H1 (cell line): ENCODE data around the gene SPINT2.

ENCODE experiments used
- ATF3 ChIP-seq: IDR thresholded peaks from 2 replicates; pipeline ENCODE4 v1.6.1; 2011; ENCODE audit warnings: low read depth, mild to moderate bottlenecking, low read length; ENCODE audit not compliant: insufficient read depth
- CEBPB ChIP-seq: IDR thresholded peaks from 2 replicates; pipeline ENCODE4 v1.6.1; 2012; ENCODE audit warnings: low read depth, low read length
- CHD1 ChIP-seq: IDR thresholded peaks from 2 replicates; pipeline ENCODE4 v1.6.1; 2012; ENCODE audit warnings: low read depth, low read length, improper control_type of control experiment
- CTCF ChIP-seq, 3 experiments: IDR thresholded peaks; 1 replicate in 2 of 3; 2 replicates in 1 of 3; pipeline versions ENCODE4 v1.5.1 to v1.6.1; 2011; ENCODE audit warnings: low read length in 3 of 3, mild to moderate bottlenecking in 3 of 3, inconsistent platforms in 2 of 3, low read depth in 1 of 3, moderate library complexity in 1 of 3; ENCODE audit not compliant: insufficient read depth in 1 of 3; ENCODE audit errors: control extremely low read depth in 1 of 3
- EZH2 ChIP-seq: fragments of 200-600 bp; sonication (generic); IDR thresholded peaks from 2 replicates; pipeline ENCODE4 v1.7.1; 2012; ENCODE audit warnings: low read depth, mild to moderate bottlenecking, moderate library complexity, low read length, inconsistent platforms; ENCODE audit not compliant: severe bottlenecking
- KDM1A ChIP-seq: fragments of 200-600, 300-600 bp; sonication (generic); IDR thresholded peaks from 2 replicates; pipeline ENCODE4 v1.7.1; 2016; ENCODE audit warnings: mild to moderate bottlenecking, low read length, borderline replicate concordance
- NANOG ChIP-seq: IDR thresholded peaks from 2 replicates; pipeline ENCODE4 v1.6.1; 2011; ENCODE audit warnings: low read length, low read depth, mild to moderate bottlenecking, inconsistent platforms; ENCODE audit not compliant: insufficient read depth, poor library complexity, severe bottlenecking
- NRF1 ChIP-seq: IDR thresholded peaks from 2 replicates; pipeline ENCODE4 v1.6.1; 2011; ENCODE audit warnings: mild to moderate bottlenecking, low read depth, low read length, improper control_type of control experiment
- POLR2AphosphoS5 ChIP-seq: IDR thresholded peaks from 2 replicates; pipeline ENCODE4 v1.6.1; 2011; ENCODE audit warnings: low read depth, low read length
- RAD21 ChIP-seq, 2 experiments: IDR thresholded peaks in 1 of 2; conservative IDR thresholded peaks in 1 of 2; 2 replicates each; pipeline ENCODE4 v1.6.1; 2011; ENCODE audit warnings: low read depth in 2 of 2, low read length in 2 of 2, improper control_type of control experiment in 1 of 2, inconsistent platforms in 1 of 2, mild to moderate bottlenecking in 1 of 2, moderate library complexity in 1 of 2
- RNF2 ChIP-seq: fragments of 200-900, 300-1000 bp; sonication (generic); IDR thresholded peaks from 2 replicates; pipeline ENCODE4 v1.7.1; 2016; ENCODE audit warnings: borderline replicate concordance, low read depth, mild to moderate bottlenecking, antibody characterized with exemption, low read length; ENCODE audit not compliant: poor library complexity, severe bottlenecking; ENCODE audit errors: missing control alignments
- SIN3A ChIP-seq, 2 experiments: IDR thresholded peaks in 1 of 2; conservative IDR thresholded peaks in 1 of 2; 2 replicates each; pipeline ENCODE4 v1.6.1; 2011 to 2012; ENCODE audit warnings: low read length in 2 of 2, improper control_type of control experiment in 1 of 2, low read depth in 1 of 2, mild to moderate bottlenecking in 1 of 2
- TBP ChIP-seq: IDR thresholded peaks from 2 replicates; pipeline ENCODE4 v1.6.1; 2011; ENCODE audit warnings: low read depth, low read length, improper control_type of control experiment
- USF2 ChIP-seq: IDR thresholded peaks from 2 replicates; pipeline ENCODE4 v1.6.1; 2011; ENCODE audit warnings: low read length, improper control_type of control experiment

GRCh38 chr19:38288123-38288855 is 23.9 kb downstream of the SPINT2 start:
- TF ChIP-seq TBP (no peak), CHD1 (no peak), SIN3A (conservative IDR thresholded peaks at IDR 0.05 in 1 of 2, IDR thresholded peaks at IDR 0.05 in 1 of 2; ENCODE audit: low read depth in 1 of 2, low read length in 2 of 2) (no peak), CTCF (IDR thresholded peaks at IDR 0.05; ENCODE audit: control extremely low read depth in 1 of 3, insufficient read depth in 1 of 3, low read depth in 1 of 3, low read length in 3 of 3) (no peak), USF2 (no peak), RAD21 (IDR thresholded peaks at IDR 0.05 in 1 of 2, conservative IDR thresholded peaks at IDR 0.05 in 1 of 2; ENCODE audit: low read depth in 2 of 2, low read length in 2 of 2) (no peak), NANOG (no peak), EZH2 (no peak), KDM1A (no peak), RNF2 (no peak), NRF1 (no peak), POLR2AphosphoS5 (no peak), ATF3 (no peak), CEBPB (no peak)
